RKO (cell line): Measurements from ENCODE around the gene UFSP2.
A peak's percentile ranks its signal among the peaks of the same experiment; 100 is the strongest.

Experiments
- DNase-seq: peaks from one replicate; pipeline ENCODE4 v3.0.0-alpha.2; 2016; ENCODE audit warnings: low spot score

The UFSP2 gene

GRCh38 chr4:185425647-185426352 lies at the start of gene UFSP2:
Gene UFSP2, minus strand, starts transcription at chr4:185425964. Its CDS starts 96 bp downstream, at chr4:185425868.
- DNase-seq, result peak; percentile 90

GRCh38 chr4:185473247-185473646 lies 47.5 kb upstream of the UFSP2 start:
- DNase-seq, result no peak

- DNase-seq, result no peak
Observed at GRCh38 chr4:185472103-185472542, 46.4 kb upstream of the UFSP2 start.

- peak; percentile 87 for DNase-seq
Observed at GRCh38 chr4:185471235-185472102, 45.7 kb upstream of the UFSP2 start, which contains the start of gene CCDC110. Gene CCDC110, minus strand, starts transcription at chr4:185471733. Its CDS starts 50 bp downstream, at chr4:185471683.

- no peak for DNase-seq
Observed at GRCh38 chr4:185470501-185471195, 44.9 kb upstream of the UFSP2 start.

DNA sequence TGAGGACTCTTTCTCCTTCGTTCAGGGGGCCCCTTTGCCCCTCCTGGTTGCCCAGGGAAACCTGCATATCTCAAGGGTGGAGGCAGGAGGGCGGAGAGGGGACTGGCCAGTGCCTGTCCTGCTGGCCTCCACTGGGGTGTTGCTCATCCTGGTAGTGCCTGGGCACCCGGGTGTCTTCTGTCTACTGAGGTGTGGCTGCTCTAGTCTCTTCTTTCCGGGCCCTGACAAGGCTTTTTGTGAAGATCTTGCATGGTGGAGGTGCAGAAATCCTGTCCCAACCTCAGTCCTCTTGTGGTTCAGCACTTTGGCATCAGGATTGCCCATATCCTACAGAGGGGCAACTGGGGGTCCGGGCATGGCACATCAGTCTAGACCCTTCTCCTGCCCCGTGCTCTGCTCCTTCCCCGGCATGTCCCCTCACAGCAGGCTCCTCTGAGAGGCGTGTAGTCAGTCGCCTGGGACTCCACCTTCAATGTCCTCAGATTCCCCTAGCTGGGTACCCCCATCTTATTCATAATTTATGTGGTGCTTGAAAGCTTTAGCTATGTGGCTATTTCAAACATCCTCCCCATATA lies 43.9 kb upstream of the UFSP2 start:
- DNase-seq, result no peak

DNA sequence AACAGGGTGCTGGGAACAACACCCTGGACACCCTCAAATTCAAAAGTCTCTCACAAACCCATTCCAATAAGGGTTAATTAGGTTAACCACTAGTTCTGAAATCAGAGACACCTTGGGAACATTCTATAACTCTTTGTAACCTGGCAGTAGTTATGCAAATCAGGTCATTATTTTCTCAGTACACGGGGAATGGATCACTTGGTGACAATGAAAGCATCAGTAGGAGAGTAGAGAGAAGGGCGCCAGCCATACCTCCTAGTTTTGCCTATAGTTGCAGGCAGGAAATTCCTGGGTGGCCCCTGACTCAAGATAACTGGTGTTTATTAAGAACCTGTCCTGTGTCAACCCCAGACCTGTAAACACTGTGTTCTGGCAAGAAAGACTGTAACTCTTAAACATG lies 43.2 kb upstream of the UFSP2 start:
- DNase-seq, result no peak

GRCh38 chr4:185467991-185468390 lies 42.2 kb upstream of the UFSP2 start:
- DNase-seq, result no peak

- no peak for DNase-seq
Observed at GRCh38 chr4:185467101-185467500, 41.3 kb upstream of the UFSP2 start.

DNA sequence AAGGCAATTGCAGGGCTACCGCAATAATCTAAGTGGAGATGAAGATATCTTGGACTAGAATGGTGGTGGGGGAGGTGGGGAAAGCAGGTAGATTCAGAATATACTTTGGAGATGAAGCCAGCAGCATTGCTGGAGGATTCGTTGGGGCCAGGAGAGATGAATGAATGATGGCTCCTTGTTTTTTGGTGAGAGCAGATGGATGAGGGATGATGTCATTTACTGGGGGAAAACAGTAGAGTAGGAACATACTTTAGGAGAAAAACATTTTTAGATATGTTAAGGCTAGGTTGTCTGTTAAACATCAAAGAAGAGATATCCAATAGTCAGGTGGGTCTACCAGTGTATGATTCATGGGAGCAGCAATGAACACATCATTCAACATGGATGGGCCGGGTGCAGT lies 39.9 kb upstream of the UFSP2 start:
- DNase-seq, result no peak

GRCh38 chr4:185464887-185465286 lies 39.1 kb upstream of the UFSP2 start:
- no peak for DNase-seq

DNA sequence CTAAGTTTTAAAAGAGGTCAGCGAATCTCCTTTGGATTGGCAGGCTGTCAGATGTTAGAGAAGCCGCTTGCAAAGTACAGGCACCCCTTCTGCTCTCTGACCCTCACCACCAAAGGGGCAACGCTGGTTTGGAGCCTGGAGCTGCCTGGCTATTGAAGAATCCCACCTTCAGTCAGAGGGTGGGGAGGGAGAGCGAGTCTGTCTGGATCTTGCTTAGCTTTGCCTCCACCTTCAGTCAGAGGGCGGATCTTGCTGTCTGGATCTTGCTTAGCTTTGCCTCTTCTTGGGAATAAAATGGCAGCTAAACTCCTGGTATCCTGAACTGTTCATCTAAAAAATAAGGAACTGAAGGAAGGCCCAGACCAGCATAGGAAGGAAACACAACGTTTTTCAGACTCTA lies 38.4 kb upstream of the UFSP2 start:
- DNase-seq, result no peak

- DNase-seq, result no peak
Observed at GRCh38 chr4:185463541-185463940, 37.8 kb upstream of the UFSP2 start.

DNA sequence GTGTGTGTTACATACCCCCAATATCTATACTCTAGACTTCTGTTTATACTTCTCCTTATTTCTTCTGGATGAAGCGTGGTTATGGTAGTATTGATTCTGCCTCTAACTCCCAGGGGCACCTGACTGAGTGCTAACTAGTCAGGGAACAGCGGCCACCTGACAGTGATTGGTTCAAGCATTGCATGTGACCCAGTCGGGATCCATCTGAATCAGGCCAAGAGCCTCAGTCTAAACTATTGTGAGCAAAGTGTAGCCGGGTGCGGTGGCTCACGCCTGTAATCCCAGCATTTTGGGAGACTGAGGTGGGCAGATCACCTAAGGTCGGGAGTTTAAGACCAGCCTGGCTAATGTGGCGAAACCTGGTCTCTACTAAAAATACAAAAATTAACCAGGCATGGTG lies 35.8 kb upstream of the UFSP2 start:
- DNase-seq, result no peak

- DNase-seq, result no peak
Observed at GRCh38 chr4:185457136-185457535, 31.4 kb upstream of the UFSP2 start.

- DNase-seq, result no peak
Observed at GRCh38 chr4:185456131-185456530, 30.4 kb upstream of the UFSP2 start.

DNA sequence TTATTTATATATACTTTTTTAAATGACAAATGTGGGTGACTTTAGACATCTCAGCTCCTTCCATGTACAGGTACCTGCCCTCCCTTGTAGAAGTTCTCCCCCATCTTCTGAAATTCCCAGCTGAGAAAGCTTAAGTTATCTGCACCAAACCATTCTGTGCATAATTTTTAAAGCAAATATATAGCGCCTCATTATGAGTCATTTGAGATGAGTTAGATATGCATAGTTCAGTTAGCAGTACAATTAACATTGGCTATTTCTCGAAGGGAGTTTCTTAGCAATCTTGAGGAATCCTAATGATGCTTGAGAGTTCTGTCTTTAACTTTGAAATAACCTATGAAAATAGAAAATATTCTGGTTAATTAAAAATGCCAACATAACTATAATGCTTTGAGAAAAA lies 19.4 kb upstream of the UFSP2 start:
- DNase-seq, result peak; percentile 16

DNA sequence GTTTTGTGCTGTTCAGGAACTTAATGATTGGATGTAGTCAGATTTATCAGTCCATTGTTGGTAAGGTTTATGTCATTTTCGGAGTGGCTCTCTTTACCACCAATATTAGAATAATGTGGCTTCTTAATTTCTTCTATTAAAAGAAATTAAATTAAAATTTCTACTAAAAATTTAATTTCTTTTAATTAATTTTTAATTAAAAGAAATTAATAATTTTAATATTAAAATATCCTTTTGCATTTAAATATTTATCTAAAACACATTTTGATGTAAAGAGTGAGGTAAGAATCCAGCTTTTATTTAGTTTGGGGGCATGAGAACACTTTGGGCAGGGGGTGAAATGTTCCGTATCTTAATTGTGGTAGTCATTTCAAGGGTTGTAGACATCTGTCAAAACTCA lies 15.7 kb upstream of the UFSP2 start:
- no peak for DNase-seq

DNA sequence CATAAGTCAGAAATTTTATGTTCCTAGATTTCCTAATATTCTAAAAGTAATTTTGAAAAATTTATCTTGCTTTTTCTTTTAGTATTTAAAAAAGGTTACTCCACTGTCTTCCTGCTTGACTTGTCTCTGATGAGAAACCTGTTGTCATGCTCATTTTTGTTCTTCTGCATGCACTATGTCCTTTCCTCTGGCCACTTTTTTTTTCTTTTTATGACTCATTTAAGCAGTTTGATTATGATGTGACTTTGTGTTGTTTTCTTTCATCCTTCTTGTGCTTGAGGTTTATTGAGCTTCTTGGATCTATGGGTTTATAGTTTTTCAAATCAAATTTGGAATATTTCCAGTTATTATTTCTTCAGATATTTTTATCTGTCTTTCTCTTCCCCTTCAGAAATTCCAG lies 12.0 kb upstream of the UFSP2 start:
- DNase-seq, result peak; percentile 14

DNA sequence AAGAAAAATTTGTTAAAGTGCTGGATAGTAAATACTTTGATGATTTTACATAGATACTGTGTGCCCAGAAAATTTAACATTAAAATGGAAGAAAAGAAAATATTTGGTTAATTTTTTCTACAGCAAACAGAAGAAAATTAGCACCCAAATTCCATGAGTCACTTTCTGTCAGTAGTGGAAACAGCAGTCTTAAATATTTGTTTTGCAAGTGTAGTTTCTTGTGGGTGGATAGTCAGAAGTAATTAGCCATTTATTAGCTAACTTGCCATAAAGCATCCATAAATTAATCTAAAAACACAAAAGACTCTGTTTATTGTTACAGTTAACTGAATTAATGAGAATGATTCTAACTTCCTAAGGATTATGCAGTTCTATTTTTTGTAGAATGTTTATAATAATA lies 9.7 kb upstream of the UFSP2 start:
- DNase-seq, result no peak

- no peak for DNase-seq
Observed at GRCh38 chr4:185429660-185430059, 3.9 kb upstream of the UFSP2 start.

GRCh38 chr4:185426960-185427688 lies 1.4 kb upstream of the UFSP2 start:
- no peak for DNase-seq
